HG02642 (cell line): ENCODE results near the gene SMDT1.
"Not testable (repeated sequence)": the region's sequence is repeated elsewhere in the genome, so short reads cannot be mapped to it uniquely, and the experiment has no call there.

Experiments used
- ATAC-seq: cut with Tn5 transposase; IDR thresholded peaks from one replicate; pipeline ENCODE4 v1.9.1; 2021; ENCODE audit warnings: mild to moderate bottlenecking; ENCODE audit not compliant: unreplicated experiment, poor library complexity

SMDT1 gene

DNA sequence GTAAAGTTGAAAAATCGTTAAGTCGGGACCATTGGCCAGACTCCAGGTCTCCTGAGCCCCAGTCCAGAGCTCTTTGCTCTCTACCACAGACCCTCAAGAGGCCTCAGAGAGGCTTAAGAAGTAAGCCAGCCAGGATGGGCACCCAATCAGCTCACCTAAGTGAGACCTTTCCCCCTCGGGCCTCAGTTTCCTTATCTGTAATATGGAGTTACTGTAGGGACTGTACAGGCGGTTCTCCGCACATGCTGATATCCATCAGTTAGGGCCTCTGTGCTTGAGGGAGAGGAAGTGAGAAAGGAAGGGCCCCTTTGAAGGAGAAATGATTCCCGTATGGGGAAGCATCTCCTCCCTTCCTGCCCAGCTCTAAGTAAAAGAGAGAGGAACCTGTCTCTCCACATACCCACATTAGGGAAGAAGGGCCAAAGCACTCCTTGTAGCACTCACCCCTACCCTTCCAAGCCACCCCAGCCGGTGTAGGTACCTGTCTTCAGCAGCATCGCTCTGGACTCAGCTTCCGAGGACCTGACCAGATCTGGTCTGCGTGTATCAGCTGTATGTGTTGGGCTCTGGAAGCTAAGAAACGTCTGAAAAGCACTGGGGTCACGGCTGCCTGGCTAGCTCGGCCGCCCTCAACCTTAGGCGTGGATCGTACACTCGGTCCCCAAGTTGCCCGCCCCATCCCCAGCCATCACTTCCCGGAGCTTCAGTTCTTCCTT, 9.5 kb upstream of the SMDT1 start:
- ATAC-seq = peak; percentile 11

- ATAC-seq = peak; percentile 93
Observed at GRCh38 chr22:42070517-42071422, 8.7 kb upstream of the SMDT1 start, which contains the start of gene NAGA. Gene NAGA, minus strand, starts transcription at chr22:42070812. Its CDS starts 515 bp downstream, at chr22:42070297.

- ATAC-seq = not testable (repeated sequence)
Observed at GRCh38 chr22:42071508-42071907, 8.0 kb upstream of the SMDT1 start.

- ATAC-seq = no peak
Observed at GRCh38 chr22:42072606-42073330, 6.7 kb upstream of the SMDT1 start.

DNA sequence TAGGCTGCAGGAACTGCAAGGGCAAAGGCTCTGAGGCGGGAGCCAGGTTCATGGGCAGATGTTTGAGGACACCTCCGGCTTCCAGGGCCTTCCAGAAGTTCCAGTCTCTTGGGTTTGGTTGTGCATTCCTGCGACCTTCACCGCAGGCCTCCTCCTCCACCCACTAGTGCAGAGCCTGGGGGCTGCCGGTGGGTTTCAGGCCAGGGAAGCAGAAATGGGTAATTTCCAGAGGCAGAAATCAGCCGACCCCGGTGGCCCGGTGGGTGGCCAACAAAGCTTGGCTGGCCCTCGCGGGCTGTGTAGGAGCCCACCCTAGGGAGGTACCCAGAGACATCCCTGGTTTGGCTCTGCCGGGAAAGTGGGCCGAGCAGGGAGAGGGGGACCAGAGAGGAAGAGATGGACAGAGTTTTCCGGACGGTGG, 5.9 kb upstream of the SMDT1 start:
- ATAC-seq = no peak

GRCh38 chr22:42074132-42074811, 5.2 kb upstream of the SMDT1 start, which contains the start of gene PHETA2:
Gene PHETA2, plus strand, starts transcription at chr22:42074248. Its CDS starts 3,046 bp downstream, at chr22:42077294.
- no peak for ATAC-seq

DNA sequence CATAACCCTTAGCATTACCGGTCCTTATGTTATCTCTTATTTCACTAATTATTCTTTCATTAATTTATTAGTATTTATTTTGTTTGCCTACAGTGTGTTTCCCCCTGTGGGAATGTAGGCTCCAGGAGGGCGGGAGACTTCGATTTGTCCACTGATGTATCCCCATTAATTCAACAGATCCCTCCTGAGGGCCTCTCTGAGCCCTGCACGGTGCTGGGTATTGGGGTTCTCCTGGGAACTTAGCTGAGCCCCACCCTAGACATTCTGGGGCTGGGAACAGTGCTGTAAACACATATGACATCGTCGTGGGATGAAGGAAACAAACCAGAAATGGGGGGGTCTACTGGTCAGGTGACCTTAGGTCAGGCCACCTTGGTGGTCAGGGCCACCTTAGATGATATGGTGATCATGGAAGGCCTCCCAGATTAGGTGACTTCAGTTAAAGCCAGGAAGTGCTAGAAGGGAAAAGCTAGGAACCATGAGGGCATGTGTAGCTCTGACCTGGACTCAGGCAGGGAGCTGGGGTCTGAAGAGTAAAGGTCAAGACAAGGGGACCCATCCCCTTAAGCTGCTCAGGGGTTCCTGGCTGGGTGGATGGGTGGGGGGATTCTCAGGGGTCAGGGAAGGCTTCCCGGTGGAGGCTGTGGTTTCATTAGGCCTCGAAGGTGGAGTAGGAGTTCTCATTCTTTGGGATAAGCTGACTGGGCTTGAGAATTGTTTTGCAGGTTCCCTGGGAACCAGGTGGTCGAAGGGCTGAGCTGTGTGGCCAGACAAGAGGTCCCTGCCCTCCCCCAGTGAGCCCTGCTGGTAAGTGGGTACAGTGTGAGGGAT, 4.4 kb upstream of the SMDT1 start:
- no peak for ATAC-seq

DNA sequence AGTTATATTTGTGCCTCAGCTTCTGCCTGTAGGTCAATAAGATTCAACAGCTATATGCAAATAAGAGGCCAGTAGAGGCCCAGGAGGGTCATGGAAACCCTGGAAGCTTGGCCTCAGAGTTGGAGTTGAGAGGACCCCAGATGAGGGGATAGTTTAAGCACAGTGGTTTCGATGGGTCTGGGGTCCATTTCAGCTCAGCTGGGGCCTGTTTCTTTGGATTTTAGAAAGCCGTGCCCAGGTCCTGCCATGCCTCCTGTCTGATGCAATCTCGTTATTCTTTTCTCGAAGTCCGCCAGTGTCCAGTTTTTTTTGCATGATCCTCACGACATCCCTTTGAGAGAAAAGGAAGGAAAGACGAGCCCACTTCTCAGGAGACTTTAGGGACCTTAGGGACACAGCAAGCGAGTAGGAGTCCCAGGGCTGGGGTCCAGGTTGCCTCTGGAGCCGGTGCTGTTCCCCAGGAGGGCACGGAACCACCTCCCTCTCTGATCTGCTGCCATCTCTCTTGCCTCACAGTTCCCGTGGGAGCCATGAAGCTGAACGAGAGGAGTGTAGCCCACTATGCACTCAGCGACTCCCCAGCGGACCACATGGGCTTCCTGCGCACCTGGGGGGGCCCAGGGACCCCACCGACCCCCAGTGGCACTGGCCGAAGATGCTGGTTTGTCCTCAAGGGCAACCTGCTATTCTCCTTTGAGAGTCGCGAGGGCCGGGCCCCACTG, 2.6 kb upstream of the SMDT1 start:
- ATAC-seq = no peak

GRCh38 chr22:42077486-42078125, 1.9 kb upstream of the SMDT1 start:
- no peak for ATAC-seq

DNA sequence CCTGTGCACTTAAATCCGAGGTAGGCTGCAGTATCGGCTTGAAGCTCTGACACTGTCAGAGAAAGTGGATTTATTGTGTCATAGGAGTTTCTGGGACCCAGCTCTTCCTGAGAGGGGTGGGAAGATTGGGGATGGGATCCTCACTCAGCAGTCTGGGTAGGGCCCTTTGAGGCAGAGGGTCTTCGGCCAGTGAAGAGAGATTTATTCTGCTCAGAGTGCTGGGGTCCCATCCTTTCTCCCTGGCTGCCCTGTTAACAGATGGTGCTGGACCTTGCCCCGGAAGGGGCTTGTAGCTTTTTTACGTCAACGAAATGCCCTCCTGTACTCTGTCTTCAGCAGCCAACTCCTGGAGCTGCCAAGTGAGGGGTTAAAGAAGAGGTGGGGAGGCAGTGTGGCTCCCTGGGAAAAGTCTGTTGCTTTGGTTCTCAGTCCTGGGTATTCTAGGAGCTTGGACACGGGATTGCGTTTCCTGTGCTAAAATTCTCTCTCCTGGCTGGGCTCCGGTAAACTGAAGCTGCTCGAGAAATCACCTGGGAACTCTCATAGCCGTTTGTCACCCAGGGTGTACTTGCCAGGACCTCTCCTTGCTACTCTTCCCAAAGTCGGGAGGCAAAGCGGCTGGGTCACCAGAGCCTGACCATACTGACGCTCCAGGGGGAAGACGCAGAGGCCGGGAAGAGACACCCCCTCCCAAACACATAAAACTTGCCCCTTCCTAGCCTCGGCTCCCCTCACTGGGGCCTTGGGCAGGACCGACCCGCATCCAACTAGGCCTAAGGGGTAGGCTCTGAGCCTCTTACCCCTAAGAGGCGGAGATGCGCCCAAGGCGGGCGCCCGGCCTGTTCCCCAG, 806 bp upstream of the SMDT1 start:
- peak; percentile 4 for ATAC-seq

DNA sequence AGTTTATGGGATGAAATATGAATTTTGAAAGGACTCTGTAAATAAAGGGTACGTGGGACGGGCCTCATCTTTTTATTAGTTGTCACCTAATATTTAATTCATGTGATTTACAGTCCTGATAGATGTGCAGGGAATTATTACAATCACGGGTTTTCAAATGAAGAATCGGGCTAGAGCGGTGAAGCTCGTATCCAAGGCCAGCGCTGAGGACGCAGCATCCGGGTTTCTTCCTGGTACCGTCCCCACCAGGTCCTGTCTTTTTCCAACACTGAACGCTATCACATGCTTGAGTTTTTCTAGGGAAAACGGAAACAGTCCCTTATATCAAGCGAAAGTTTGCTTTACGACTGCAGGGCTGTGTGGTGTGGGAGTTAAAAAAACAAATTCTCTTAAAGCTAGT, 787 bp downstream of the SMDT1 start:
- ATAC-seq = no peak

GRCh38 chr22:42083119-42083518, 3.6 kb downstream of the SMDT1 start:
- no peak for ATAC-seq

DNA sequence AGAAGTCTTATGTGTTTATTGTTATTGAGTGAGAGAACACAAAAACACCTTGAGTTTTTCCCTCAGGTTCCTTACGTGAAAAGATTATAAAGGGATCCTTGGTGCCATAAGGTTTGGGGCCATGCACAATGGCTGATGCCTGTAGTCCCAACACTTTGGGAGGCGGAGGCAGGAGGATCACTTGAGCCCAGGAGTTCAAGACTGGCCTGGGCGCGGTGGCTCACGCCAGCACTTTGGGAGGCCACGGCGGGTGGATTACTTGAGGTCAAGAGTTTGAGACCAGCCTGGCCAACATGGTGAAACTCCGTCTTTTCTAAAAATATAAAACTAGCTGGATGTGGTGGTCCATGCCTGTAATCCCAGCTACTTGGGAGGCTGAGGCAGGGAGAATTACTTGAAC, 5.4 kb downstream of the SMDT1 start:
- ATAC-seq = no peak

DNA sequence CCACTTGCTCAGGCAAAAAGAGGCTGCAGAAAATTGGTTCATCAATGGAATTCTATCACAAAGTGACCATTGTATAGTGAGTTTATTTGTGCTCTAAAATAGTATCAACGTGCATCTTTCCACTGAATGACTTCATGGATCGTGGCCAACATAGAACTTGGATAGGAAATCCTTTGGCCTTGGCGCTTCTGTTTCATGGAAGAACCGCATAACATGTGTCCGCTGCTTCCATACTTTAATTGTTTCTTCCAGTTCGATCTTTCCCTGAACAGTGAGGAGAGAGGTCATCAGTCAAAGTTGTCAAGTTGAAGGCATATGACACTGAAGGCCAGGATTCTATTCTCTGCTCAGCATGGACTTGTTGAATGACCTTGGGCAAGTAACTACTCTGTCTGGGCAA, 6.6 kb downstream of the SMDT1 start:
- no peak for ATAC-seq

- peak; percentile 95 for ATAC-seq
Observed at GRCh38 chr22:42090596-42091454, 11.3 kb downstream of the SMDT1 start, which contains the start of gene NDUFA6. Gene NDUFA6, minus strand, starts transcription at chr22:42090772. Its CDS starts 28 bp downstream, at chr22:42090744.

- no peak for ATAC-seq
Observed at GRCh38 chr22:42091455-42091782, 11.9 kb downstream of the SMDT1 start.
